Superior temporal gyrus (tissue), 1 donor: ENCODE data around the gene TEX261.
"Not testable (repeated sequence)": the region's sequence is repeated elsewhere in the genome, so short reads cannot be mapped to it uniquely, and the experiment has no call there.

Source experiments
- DNase-seq: peaks from one replicate; pipeline ENCODE4 v3.0.0-alpha.2; 2016; ENCODE audit errors: extremely low spot score

Gene TEX261

GRCh38 chr2:70994699-70995425, at the start of gene TEX261:
Gene TEX261, minus strand, starts transcription at chr2:70994873. Its CDS starts 116 bp downstream, at chr2:70994757.
- peak; percentile 82 for DNase-seq

GRCh38 chr2:71043531-71044407, 49.1 kb upstream of the TEX261 start:
- DNase-seq = no peak

- no peak for DNase-seq
Measured at GRCh38 chr2:71042287-71042686, 47.6 kb upstream of the TEX261 start.

- DNase-seq = not testable (repeated sequence)
Measured at GRCh38 chr2:71036296-71036695, 41.6 kb upstream of the TEX261 start.

- not testable (repeated sequence) for DNase-seq
Measured at GRCh38 chr2:71023553-71024243, 29.0 kb upstream of the TEX261 start.

- DNase-seq = not testable (repeated sequence)
Measured at GRCh38 chr2:71021394-71021793, 26.7 kb upstream of the TEX261 start.

GRCh38 chr2:71019989-71020388, 25.3 kb upstream of the TEX261 start:
- DNase-seq = not testable (repeated sequence)

- DNase-seq = no peak
Measured at GRCh38 chr2:71018625-71019024, 24.0 kb upstream of the TEX261 start.

- not testable (repeated sequence) for DNase-seq
Measured at GRCh38 chr2:71011786-71012185, 17.1 kb upstream of the TEX261 start.

GRCh38 chr2:71008342-71008741, 13.7 kb upstream of the TEX261 start:
- DNase-seq = no peak

GRCh38 chr2:71006955-71007799, 12.5 kb upstream of the TEX261 start:
- no peak for DNase-seq

GRCh38 chr2:71006323-71006722, 11.7 kb upstream of the TEX261 start:
- DNase-seq = no peak

- DNase-seq = no peak
Measured at GRCh38 chr2:71005271-71006202, 10.9 kb upstream of the TEX261 start.

GRCh38 chr2:71004857-71005256, 10.2 kb upstream of the TEX261 start:
- DNase-seq = no peak

GRCh38 chr2:71003966-71004755, 9.5 kb upstream of the TEX261 start:
- no peak for DNase-seq

GRCh38 chr2:71003396-71003795, 8.7 kb upstream of the TEX261 start:
- no peak for DNase-seq

GRCh38 chr2:71001981-71002570, 7.4 kb upstream of the TEX261 start:
- DNase-seq = no peak

- DNase-seq = no peak
Measured at GRCh38 chr2:71001592-71001927, 6.9 kb upstream of the TEX261 start.
